NB4 (cell line): Measurements from ENCODE around the gene SCP2.

ENCODE experiments used
- DNase-seq: peaks from one replicate; pipeline ENCODE4 v3.0.0; 2010; ENCODE audit warnings: low read depth
- H3K4me3 ChIP-seq: one replicate; pipeline ENCODE4 v1.5.1; 2011; ENCODE audit warnings: mild to moderate bottlenecking, low read depth, low read length, moderate library complexity
- CTCF ChIP-seq: IDR thresholded peaks from one replicate; pipeline ENCODE4 v1.5.1; 2012; ENCODE audit warnings: low read depth, low read length
- MAX ChIP-seq: IDR thresholded peaks from 2 replicates; pipeline ENCODE4 v1.6.1; 2011; ENCODE audit warnings: low read depth, low read length
- MYC ChIP-seq: IDR thresholded peaks from 2 replicates; pipeline ENCODE4 v1.6.1; 2011; ENCODE audit warnings: low read depth, low read length
- POLR2A ChIP-seq: IDR thresholded peaks from 2 replicates; pipeline ENCODE4 v1.6.1; 2011; ENCODE audit warnings: mild to moderate bottlenecking; ENCODE audit not compliant: insufficient read length; ENCODE audit errors: extremely low read depth

SCP2 gene

GRCh38 chr1:53069663-53070327 lies 142.7 kb downstream of the SCP2 start:
- TF ChIP-seq MAX (no peak), MYC (no peak), CTCF (no peak), POLR2A (no peak)
- DNase-seq = no peak
- H3K4me3 ChIP-seq = no peak overlapping the region

GRCh38 chr1:53070621-53071020 lies 143.5 kb downstream of the SCP2 start:
- no peak overlapping the region for H3K4me3 ChIP-seq
- DNase-seq = no peak
- TF ChIP-seq CTCF (no peak), MYC (no peak), MAX (no peak), POLR2A (no peak)

GRCh38 chr1:53071167-53071865 lies 144.2 kb downstream of the SCP2 start:
- no peak overlapping the region for H3K4me3 ChIP-seq
- TF ChIP-seq MYC (no peak), MAX (no peak), POLR2A (no peak), CTCF (no peak)
- DNase-seq = no peak

GRCh38 chr1:53071915-53072314 lies 144.8 kb downstream of the SCP2 start:
- no peak overlapping the region for H3K4me3 ChIP-seq
- no peak for TF ChIP-seq MYC
- TF ChIP-seq CTCF = no peak
- TF ChIP-seq MAX = no peak
- TF ChIP-seq POLR2A = no peak
- no peak for DNase-seq

- TF ChIP-seq MYC (no peak), CTCF (no peak), MAX (no peak), POLR2A (no peak)
- no peak for DNase-seq
- H3K4me3 ChIP-seq = no peak overlapping the region
Measured at GRCh38 chr1:53073287-53073686, 146.2 kb downstream of the SCP2 start.
